H1 (cell line): ENCODE results near the gene ERGIC3.

ENCODE experiments used
- CTCF ChIP-seq, 3 experiments: IDR thresholded peaks; 1 replicate in 2 of 3; 2 replicates in 1 of 3; pipeline versions ENCODE4 v1.5.1 to v1.6.1; 2011; ENCODE audit warnings: low read length in 3 of 3, mild to moderate bottlenecking in 3 of 3, inconsistent platforms in 2 of 3, low read depth in 1 of 3, moderate library complexity in 1 of 3; ENCODE audit not compliant: insufficient read depth in 1 of 3; ENCODE audit errors: control extremely low read depth in 1 of 3
- EZH2 ChIP-seq: fragments of 200-600 bp; sonication (generic); IDR thresholded peaks from 2 replicates; pipeline ENCODE4 v1.7.1; 2012; ENCODE audit warnings: low read depth, mild to moderate bottlenecking, moderate library complexity, low read length, inconsistent platforms; ENCODE audit not compliant: severe bottlenecking
- HDAC2 ChIP-seq, 2 experiments: fragments of 300-600 bp in 1 of 2; sonication (generic) in 1 of 2; IDR thresholded peaks; 2 replicates each; pipeline ENCODE4 v1.6.1; 2011 to 2012; ENCODE audit warnings: low read depth in 2 of 2, low read length in 2 of 2, mild to moderate bottlenecking in 2 of 2, moderate library complexity in 2 of 2, borderline replicate concordance in 1 of 2, inconsistent platforms in 1 of 2
- JUND ChIP-seq: IDR thresholded peaks from 2 replicates; pipeline ENCODE4 v1.6.1; 2011; ENCODE audit warnings: mild to moderate bottlenecking, improper control_type of control experiment, low read length
- MAX ChIP-seq: IDR thresholded peaks from 2 replicates; pipeline ENCODE4 v1.6.1; 2012; ENCODE audit warnings: inconsistent platforms
- POLR2AphosphoS5 ChIP-seq: IDR thresholded peaks from 2 replicates; pipeline ENCODE4 v1.6.1; 2011; ENCODE audit warnings: low read depth, low read length
- POU5F1 ChIP-seq: IDR thresholded peaks from 2 replicates; pipeline ENCODE4 v1.6.1; 2011; ENCODE audit warnings: low read depth, mild to moderate bottlenecking, low read length, moderate library complexity
- SIN3A ChIP-seq, 2 experiments: IDR thresholded peaks in 1 of 2; conservative IDR thresholded peaks in 1 of 2; 2 replicates each; pipeline ENCODE4 v1.6.1; 2011 to 2012; ENCODE audit warnings: low read length in 2 of 2, improper control_type of control experiment in 1 of 2, low read depth in 1 of 2, mild to moderate bottlenecking in 1 of 2
- SP1 ChIP-seq: IDR thresholded peaks from 2 replicates; pipeline ENCODE4 v1.6.1; 2011; ENCODE audit warnings: low read depth, low read length
- SUZ12 ChIP-seq: fragments of 200-600 bp; sonication (generic); IDR thresholded peaks from 2 replicates; pipeline ENCODE4 v1.6.1; 2012; ENCODE audit warnings: mild to moderate bottlenecking, inconsistent platforms, low read length, moderate library complexity, mixed read lengths
- TAF1 ChIP-seq: IDR thresholded peaks from 2 replicates; pipeline ENCODE4 v1.6.1; 2011; ENCODE audit warnings: mild to moderate bottlenecking, low read depth, low read length
- TCF12 ChIP-seq: IDR thresholded peaks from 2 replicates; pipeline ENCODE4 v1.6.1; 2011; ENCODE audit warnings: low read depth, mild to moderate bottlenecking, low read length
- TF ChIP-seq, protein P1 (sequence below): IDR thresholded peaks from 2 replicates; pipeline ENCODE4 v1.6.1; 2011; ENCODE audit warnings: low read length, improper control_type of control experiment
- TF ChIP-seq, protein P2 (sequence below): IDR thresholded peaks from 2 replicates; pipeline ENCODE4 v1.6.1; 2012; ENCODE audit warnings: inconsistent platforms

DNA sequence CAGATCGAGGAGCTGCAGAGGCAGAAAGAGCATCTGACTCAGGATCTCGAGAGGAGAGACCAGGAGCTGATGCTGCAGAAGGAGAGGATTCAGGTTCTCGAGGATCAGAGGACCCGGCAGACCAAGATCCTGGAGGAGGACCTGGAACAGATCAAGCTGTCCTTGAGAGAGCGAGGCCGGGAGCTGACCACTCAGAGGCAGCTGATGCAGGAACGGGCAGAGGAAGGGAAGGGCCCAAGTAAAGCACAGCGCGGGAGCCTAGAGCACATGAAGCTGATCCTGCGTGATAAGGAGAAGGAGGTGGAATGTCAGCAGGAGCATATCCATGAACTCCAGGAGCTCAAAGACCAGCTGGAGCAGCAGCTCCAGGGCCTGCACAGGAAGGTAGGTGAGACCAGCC, 38.6 kb upstream of the ERGIC3 start:
- TF ChIP-seq EZH2 = no peak
- no peak for TF ChIP-seq SIN3A (conservative IDR thresholded peaks at IDR 0.05 in 1 of 2, IDR thresholded peaks at IDR 0.05 in 1 of 2; ENCODE audit: low read depth in 1 of 2, low read length in 2 of 2)
- no peak for TF ChIP-seq HDAC2 (IDR thresholded peaks at IDR 0.05; ENCODE audit: borderline replicate concordance in 1 of 2, low read depth in 2 of 2, low read length in 2 of 2)
- TF ChIP-seq SP1 = no peak
- no peak for TF ChIP-seq TCF12
- no peak for TF ChIP-seq TAF1
- TF ChIP-seq JUND = no peak
- TF ChIP-seq, protein P1, sequence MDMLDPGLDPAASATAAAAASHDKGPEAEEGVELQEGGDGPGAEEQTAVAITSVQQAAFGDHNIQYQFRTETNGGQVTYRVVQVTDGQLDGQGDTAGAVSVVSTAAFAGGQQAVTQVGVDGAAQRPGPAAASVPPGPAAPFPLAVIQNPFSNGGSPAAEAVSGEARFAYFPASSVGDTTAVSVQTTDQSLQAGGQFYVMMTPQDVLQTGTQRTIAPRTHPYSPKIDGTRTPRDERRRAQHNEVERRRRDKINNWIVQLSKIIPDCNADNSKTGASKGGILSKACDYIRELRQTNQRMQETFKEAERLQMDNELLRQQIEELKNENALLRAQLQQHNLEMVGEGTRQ = no peak
- no peak for TF ChIP-seq CTCF (IDR thresholded peaks at IDR 0.05; ENCODE audit: control extremely low read depth in 1 of 3, insufficient read depth in 1 of 3, low read depth in 1 of 3, low read length in 3 of 3)
- TF ChIP-seq MAX = no peak
- TF ChIP-seq POLR2AphosphoS5 = no peak
- TF ChIP-seq, protein P2, sequence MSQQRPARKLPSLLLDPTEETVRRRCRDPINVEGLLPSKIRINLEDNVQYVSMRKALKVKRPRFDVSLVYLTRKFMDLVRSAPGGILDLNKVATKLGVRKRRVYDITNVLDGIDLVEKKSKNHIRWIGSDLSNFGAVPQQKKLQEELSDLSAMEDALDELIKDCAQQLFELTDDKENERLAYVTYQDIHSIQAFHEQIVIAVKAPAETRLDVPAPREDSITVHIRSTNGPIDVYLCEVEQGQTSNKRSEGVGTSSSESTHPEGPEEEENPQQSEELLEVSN = no peak
- TF ChIP-seq POU5F1 = no peak
- no peak for TF ChIP-seq SUZ12
